ENCODE measurements around the gene NPHP4. TPM values are rescaled to one million over a fixed set of nuclear protein-coding genes. Genes with fewer than 3 reads are reported as not detected.

Gene NPHP4
- total and polyA plus RNA-seq, 2 donors, result 5.1 to 6.8 TPM

GRCh38 chr1:5920201-5920600 is 72.0 kb downstream of the NPHP4 start:
- Histone ChIP-seq H3K36me3 (ENCODE audit: insufficient read depth) (no peaks in the 10 kb centered on the region), H3K27ac (ENCODE audit: low read depth) (no peak overlapping the region), H3K4me3 (ENCODE audit: low read depth, low read length) (no peak overlapping the region), H3K4me1 (ENCODE audit: insufficient read depth) (no peaks in the 10 kb centered on the region)
- DNase-seq (ENCODE audit: extremely low spot score), result no peak
- WGBS, result 93% methylated on average over 17 of the region's 17 CpGs

GRCh38 chr1:5918275-5918649 is 74.0 kb downstream of the NPHP4 start:
- 61% methylated on average over 2 of the region's 2 CpGs for WGBS
- no peak overlapping the region for H3K27ac ChIP-seq (ENCODE audit: low read depth)

GRCh38 chr1:5917591-5918274 is 74.5 kb downstream of the NPHP4 start:
- WGBS, result 89% methylated on average over 14 of the region's 14 CpGs
- no peaks in the 10 kb centered on the region for H3K36me3 ChIP-seq (ENCODE audit: insufficient read depth)
- H3K4me3 ChIP-seq (ENCODE audit: low read depth, low read length), result no peak overlapping the region
- H3K4me1 ChIP-seq (ENCODE audit: insufficient read depth), result no peaks in the 10 kb centered on the region
- no peak overlapping the region for H3K27ac ChIP-seq (ENCODE audit: low read depth)
- DNase-seq (ENCODE audit: extremely low spot score), result no peak

More at GRCh38 chr1:5918275-5918649, 74.0 kb downstream of the NPHP4 start:
- H3K4me3 ChIP-seq (ENCODE audit: low read depth, low read length), result no peak overlapping the region
- DNase-seq (ENCODE audit: extremely low spot score), result no peak
- H3K36me3 ChIP-seq (ENCODE audit: insufficient read depth), result no peaks in the 10 kb centered on the region
- H3K4me1 ChIP-seq (ENCODE audit: insufficient read depth), result no peaks in the 10 kb centered on the region

DNA sequence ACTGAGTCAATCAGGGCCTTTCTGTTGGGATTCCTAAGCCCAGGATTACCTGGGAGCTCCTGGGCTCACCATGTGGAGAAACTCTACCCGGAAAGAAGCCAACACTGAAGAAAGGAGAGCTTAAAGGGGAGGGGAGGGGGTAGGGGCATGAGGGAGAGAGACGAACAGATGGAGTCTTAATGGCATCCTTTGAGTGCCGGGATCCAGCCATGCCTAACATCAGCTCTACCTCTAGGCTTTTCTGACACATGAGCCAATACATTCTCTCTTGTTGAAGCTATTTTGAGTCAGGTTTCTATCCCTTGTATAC is 75.0 kb downstream of the NPHP4 start:
- no peaks in the 10 kb centered on the region for H3K4me1 ChIP-seq (ENCODE audit: insufficient read depth)
- H3K36me3 ChIP-seq (ENCODE audit: insufficient read depth), result no peaks in the 10 kb centered on the region
- H3K27ac ChIP-seq (ENCODE audit: low read depth), result no peak overlapping the region
- no peak overlapping the region for H3K4me3 ChIP-seq (ENCODE audit: low read depth, low read length)
- no peak for DNase-seq (ENCODE audit: extremely low spot score)
- 88% methylated on average over 3 of the region's 3 CpGs for WGBS

DNA sequence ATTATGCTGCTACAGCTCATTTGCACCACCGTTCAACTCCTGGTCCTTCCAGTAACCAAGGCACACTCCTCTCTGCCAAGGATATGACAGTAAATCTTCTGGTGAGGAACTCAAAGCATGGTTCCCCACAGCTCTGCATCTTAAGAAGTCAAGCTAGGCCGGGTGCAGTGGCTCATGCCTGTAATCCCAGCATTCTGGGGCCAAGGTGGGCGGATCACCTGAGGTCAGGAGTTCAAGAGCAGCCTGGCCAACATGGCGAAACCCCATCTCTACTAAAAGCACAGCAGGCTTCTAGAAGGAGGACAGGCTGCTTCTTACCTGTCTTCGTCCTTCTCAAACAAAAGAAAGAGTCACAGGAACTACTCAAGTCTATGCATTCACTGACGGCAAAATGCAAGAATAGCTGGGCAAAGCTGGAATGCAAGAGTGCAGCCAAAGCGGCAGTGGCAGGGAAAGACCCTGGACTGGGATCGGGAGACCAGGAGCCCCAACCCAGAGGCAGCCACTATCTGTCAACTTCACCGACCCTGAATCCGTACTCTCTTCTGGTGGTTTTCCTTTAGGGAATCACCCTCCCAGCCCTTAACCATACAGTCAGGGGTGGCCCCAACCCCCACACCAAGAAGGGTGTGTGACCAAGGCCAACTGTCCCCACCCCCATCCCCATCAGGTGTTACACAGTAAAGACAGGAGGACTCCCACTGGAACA is 75.5 kb downstream of the NPHP4 start:
- WGBS, result 90% methylated on average over 10 of the region's 10 CpGs
- DNase-seq (ENCODE audit: extremely low spot score), result no peak
- Histone ChIP-seq H3K27ac (ENCODE audit: low read depth) (no peak overlapping the region), H3K4me3 (ENCODE audit: low read depth, low read length) (no peak overlapping the region), H3K36me3 (ENCODE audit: insufficient read depth) (no peaks in the 10 kb centered on the region), H3K4me1 (ENCODE audit: insufficient read depth) (no peaks in the 10 kb centered on the region)

DNA sequence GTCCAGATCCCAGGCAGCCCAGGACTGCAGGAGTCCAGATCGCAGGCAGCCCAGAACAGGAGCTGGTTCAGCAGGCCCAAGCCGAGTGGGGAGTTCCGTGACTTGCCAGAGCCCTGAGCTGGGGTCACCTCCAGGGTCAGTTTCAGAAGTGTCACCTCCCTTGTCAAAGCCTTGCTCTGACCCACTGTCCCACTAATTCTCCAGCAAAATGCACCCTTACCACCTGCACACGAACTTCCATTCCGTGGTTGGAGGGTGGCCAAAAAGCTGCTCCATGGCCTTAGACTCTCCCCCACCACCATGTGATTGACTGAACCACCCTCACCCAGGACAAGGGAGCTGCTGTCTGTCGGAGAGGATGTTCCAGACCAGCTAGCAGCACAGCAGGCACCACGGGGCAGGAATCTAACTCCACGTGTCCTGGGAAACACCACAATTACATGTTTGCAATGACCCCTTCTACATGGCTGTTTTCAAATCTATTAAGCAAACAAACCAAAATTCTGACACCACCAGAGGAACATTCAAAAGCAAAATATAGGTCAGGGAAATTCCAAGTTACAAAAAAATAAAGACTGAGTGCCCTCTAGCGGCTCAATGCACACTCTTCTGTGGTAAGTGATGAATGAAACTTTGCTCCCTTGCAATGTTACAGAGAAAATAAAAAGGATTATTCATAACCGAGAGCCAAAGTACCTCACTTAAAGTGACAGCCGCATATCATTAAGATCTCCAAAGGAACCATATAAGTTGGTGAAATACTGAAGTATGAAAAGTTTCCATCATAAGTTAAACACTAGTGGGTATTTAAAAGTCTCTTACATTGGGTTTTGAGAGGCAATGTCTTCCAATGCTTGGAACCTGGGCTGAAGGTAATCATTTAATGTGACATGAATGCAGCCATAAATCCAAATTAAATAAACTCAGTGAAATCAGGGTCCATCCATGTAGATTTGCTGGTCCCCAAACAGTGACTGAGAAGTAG is 76.3 kb downstream of the NPHP4 start:
- no peak overlapping the region for H3K27ac ChIP-seq (ENCODE audit: low read depth)
- no peak for DNase-seq (ENCODE audit: extremely low spot score)
- WGBS, result 49% methylated on average over 11 of the region's 11 CpGs
- H3K4me3 ChIP-seq (ENCODE audit: low read depth, low read length), result no peak overlapping the region
- no peaks in the 10 kb centered on the region for H3K36me3 ChIP-seq (ENCODE audit: insufficient read depth)
- H3K4me1 ChIP-seq (ENCODE audit: insufficient read depth), result no peaks in the 10 kb centered on the region

GRCh38 chr1:5914676-5915365 is 77.4 kb downstream of the NPHP4 start:
- no peaks in the 10 kb centered on the region for H3K4me1 ChIP-seq (ENCODE audit: insufficient read depth)
- no peaks in the 10 kb centered on the region for H3K36me3 ChIP-seq (ENCODE audit: insufficient read depth)
- no peak for DNase-seq (ENCODE audit: extremely low spot score)
- no peak overlapping the region for H3K4me3 ChIP-seq (ENCODE audit: low read depth, low read length)
- 86% methylated on average over 14 of the region's 14 CpGs for WGBS
- no peak overlapping the region for H3K27ac ChIP-seq (ENCODE audit: low read depth)

DNA sequence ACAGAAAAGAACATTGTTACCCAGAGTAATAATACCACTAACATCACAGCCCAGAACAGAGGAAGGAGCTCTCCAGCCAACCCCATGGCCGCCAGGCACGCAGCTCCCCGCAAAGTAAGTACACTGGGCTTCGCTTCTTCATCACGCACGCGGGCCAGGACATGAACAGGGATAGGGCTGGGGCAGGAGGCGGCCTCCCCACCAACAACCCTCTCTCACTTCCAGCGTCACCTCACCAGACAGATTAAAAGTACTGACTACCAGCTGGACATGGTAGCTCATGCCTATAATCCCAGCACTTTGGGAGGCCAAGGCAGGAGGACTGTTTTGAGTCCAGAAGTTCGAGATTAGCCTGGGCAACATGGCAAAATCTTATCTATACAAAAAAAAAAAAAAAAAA is 78.3 kb downstream of the NPHP4 start:
- DNase-seq (ENCODE audit: extremely low spot score), result no peak
- 98% methylated on average over 10 of the region's 10 CpGs for WGBS
- Histone ChIP-seq H3K4me3 (ENCODE audit: low read depth, low read length) (no peak overlapping the region), H3K4me1 (ENCODE audit: insufficient read depth) (no peaks in the 10 kb centered on the region), H3K36me3 (ENCODE audit: insufficient read depth) (no peaks in the 10 kb centered on the region), H3K27ac (ENCODE audit: low read depth) (no peak overlapping the region)

DNA sequence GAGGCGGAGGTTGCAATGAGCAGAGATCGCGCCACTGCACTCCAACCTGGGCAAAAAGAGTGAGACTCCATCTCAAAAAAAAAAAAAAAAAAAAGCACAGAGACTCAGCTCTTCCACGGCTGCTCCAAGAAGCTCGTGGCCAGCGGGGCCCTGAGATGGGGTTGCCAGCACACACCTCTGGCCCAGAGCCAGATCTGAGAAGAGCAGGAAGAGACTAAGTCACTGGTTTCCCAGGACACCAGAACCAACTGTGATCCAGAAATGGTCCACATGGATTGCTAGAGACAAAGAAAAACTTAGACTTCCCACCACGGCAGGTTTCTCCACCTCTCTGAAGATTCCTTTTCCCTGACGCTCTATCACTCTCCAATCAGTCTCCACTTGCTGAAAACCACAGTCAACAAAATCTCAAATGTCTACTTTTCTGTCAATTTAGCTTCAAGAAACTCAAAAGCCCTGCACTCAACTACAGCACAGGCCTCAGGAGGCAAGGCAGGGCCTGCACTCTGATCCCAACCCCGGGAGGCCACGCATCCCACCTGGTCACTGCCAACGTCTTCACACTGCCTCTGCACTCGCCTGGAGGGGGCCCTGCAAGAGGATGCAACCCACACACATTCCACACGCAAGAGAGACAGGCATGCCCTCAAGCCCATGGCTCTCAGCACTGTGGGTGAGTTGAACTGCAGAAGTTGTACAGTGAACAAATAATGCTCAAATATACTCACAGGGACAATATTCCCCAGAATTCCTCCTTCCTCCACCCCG is 79.0 kb downstream of the NPHP4 start:
- H3K4me1 ChIP-seq (ENCODE audit: insufficient read depth), result no peaks in the 10 kb centered on the region
- no peak for DNase-seq (ENCODE audit: extremely low spot score)
- H3K27ac ChIP-seq (ENCODE audit: low read depth), result no peak overlapping the region
- H3K4me3 ChIP-seq (ENCODE audit: low read depth, low read length), result no peak overlapping the region
- H3K36me3 ChIP-seq (ENCODE audit: insufficient read depth), result no peaks in the 10 kb centered on the region
- WGBS, result 86% methylated on average over 14 of the region's 14 CpGs

- DNase-seq (ENCODE audit: extremely low spot score), result no peak
- Histone ChIP-seq H3K27ac (ENCODE audit: low read depth) (no peak overlapping the region), H3K4me3 (ENCODE audit: low read depth, low read length) (no peak overlapping the region), H3K4me1 (ENCODE audit: insufficient read depth) (no peaks in the 10 kb centered on the region), H3K36me3 (ENCODE audit: insufficient read depth) (no peaks in the 10 kb centered on the region)
- 93% methylated on average over 19 of the region's 19 CpGs for WGBS
These were observed 80.4 kb downstream of the NPHP4 start for GRCh38 chr1:5911871-5912271.

DNA sequence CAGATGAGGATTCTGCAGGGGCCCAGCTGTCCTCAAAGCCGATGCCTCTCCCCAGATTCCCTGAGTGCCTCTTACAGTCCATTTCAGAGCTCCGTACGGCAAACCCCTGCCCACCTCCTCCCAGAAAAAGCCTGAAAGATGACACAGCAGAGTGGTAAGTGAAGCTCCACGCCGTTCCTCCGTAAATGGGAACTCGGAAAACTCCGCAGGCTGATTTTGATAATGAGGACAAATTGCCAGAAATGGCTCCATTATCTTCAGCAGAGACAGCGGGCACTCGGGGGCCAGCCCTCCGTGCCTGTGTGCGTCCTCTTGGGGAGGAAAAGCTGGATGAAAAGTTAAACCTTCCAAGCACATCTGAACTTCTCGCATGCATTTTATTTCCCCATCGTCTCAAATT is 81.1 kb downstream of the NPHP4 start:
- 90% methylated on average over 14 of the region's 14 CpGs for WGBS
- DNase-seq (ENCODE audit: extremely low spot score), result no peak
- Histone ChIP-seq H3K4me3 (ENCODE audit: low read depth, low read length) (no peak overlapping the region), H3K4me1 (ENCODE audit: insufficient read depth) (no peaks in the 10 kb centered on the region), H3K36me3 (ENCODE audit: insufficient read depth) (no peaks in the 10 kb centered on the region), H3K27ac (ENCODE audit: low read depth) (no peak overlapping the region)

- no peaks in the 10 kb centered on the region for H3K36me3 ChIP-seq (ENCODE audit: insufficient read depth)
- no peak overlapping the region for H3K4me3 ChIP-seq (ENCODE audit: low read depth, low read length)
- no peak for DNase-seq (ENCODE audit: extremely low spot score)
- 93% methylated on average over 11 of the region's 11 CpGs for WGBS
- no peak overlapping the region for H3K27ac ChIP-seq (ENCODE audit: low read depth)
- H3K4me1 ChIP-seq (ENCODE audit: insufficient read depth), result no peaks in the 10 kb centered on the region
These were observed 81.6 kb downstream of the NPHP4 start for GRCh38 chr1:5910666-5911065.

- 92% methylated on average over 11 of the region's 11 CpGs for WGBS
These were observed 82.0 kb downstream of the NPHP4 start for GRCh38 chr1:5910276-5910620.

More at GRCh38 chr1:5910276-5910620, 82.0 kb downstream of the NPHP4 start:
- H3K4me3 ChIP-seq (ENCODE audit: low read depth, low read length), result no peak overlapping the region
- no peaks in the 10 kb centered on the region for H3K36me3 ChIP-seq (ENCODE audit: insufficient read depth)
- no peaks in the 10 kb centered on the region for H3K4me1 ChIP-seq (ENCODE audit: insufficient read depth)
- DNase-seq (ENCODE audit: extremely low spot score), result no peak
- H3K27ac ChIP-seq (ENCODE audit: low read depth), result no peak overlapping the region

Measured in urinary bladder (tissue), 4 donors.